SU-DHL-6 (cell line): ENCODE data around the gene STXBP5L.

ENCODE experiments used
- EZH2phosphoT487 ChIP-seq: fragments of 200-600 bp; sonication (generic), shearing (Covaris generic); conservative IDR thresholded peaks from 2 replicates; pipeline ENCODE4 v1.6.1; 2018; ENCODE audit warnings: mild to moderate bottlenecking, antibody characterized with exemption, low read length, moderate library complexity, mixed read lengths
- TF ChIP-seq, protein P1 (sequence below): fragments of 200-600 bp; sonication (generic); IDR thresholded peaks from one replicate; pipeline ENCODE4 v1.5.1; 2017; ENCODE audit warnings: antibody characterized with exemption, mild to moderate bottlenecking, low read length, moderate library complexity; ENCODE audit not compliant: insufficient read depth, poor library complexity, severe bottlenecking

DNA sequence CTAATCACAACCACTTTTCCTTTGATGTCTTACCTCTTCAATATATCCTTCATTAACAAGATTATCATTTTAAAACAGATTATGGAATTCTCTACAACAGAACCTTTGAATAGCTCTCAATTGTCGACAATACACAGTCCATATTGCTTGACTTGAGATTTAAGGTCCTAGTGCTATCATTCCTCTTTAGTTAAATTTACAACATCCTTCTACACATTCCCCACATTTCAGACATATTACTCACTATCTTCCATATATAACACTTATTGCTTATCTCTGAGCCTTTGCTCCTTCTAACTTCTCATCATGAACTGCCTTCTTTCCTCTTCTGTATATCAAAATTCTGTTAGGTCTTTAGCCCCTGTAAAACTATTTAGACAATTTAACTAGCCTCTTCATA lies 247.0 kb downstream of the STXBP5L start:
- TF ChIP-seq, protein P1, sequence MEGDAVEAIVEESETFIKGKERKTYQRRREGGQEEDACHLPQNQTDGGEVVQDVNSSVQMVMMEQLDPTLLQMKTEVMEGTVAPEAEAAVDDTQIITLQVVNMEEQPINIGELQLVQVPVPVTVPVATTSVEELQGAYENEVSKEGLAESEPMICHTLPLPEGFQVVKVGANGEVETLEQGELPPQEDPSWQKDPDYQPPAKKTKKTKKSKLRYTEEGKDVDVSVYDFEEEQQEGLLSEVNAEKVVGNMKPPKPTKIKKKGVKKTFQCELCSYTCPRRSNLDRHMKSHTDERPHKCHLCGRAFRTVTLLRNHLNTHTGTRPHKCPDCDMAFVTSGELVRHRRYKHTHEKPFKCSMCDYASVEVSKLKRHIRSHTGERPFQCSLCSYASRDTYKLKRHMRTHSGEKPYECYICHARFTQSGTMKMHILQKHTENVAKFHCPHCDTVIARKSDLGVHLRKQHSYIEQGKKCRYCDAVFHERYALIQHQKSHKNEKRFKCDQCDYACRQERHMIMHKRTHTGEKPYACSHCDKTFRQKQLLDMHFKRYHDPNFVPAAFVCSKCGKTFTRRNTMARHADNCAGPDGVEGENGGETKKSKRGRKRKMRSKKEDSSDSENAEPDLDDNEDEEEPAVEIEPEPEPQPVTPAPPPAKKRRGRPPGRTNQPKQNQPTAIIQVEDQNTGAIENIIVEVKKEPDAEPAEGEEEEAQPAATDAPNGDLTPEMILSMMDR: no peak
- TF ChIP-seq EZH2phosphoT487: no peak
